ENCODE data around the gene MIF4GD. TPM values are rescaled to one million over a fixed set of nuclear protein-coding genes. Genes with fewer than 3 reads are reported as not detected.
"Not testable (repeated sequence)": the region's sequence is repeated elsewhere in the genome, so short reads cannot be mapped to it uniquely, and the experiment has no call there.

The MIF4GD gene
- polyA plus RNA-seq, 5 donors, result 14.7 to 17.2 (median 15.5) TPM

DNA sequence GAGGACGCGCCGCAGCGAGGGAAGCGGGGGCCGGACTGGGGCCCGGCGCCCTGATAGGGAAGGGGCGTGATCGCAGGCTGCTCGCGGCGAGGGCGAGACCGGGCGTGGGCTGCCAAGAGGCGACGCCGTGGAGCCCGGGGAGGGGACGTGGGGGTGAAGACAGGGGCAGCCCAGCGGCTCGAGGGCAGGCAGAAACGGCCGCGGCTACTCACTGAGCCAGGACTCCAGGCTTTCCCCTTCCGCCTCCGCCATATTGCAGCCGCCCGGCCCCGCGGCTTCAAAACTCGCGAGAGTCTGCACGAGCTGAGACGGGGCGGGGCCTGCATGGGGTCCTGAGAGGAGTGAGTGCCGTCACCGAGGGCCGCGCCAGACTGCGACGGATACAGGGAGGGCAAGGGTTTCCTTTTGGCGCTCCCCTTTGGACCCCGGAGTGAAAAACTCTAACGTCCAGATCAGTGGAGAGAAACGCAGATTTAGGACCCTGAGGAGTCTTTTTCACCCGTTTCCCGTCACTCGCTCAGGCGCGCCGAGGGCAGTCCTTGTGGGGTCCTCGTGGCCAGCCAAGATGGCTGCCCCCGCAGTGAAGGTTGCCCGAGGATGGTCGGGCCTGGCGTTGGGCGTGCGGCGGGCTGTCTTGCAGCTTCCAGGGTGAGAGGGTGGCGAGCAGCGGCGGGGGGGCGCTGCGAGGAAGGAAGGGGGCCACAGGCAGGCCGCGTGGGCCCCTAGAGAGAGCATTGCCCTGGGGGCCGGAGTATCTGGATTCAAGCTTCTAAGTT, 9.5 kb downstream of the MIF4GD start, which contains the start of the genes GGA3 and MRPS7:
Gene GGA3 (minus strand): TSS at position 271 of the 776 bp plus-strand sequence. CDS start 19 bp downstream, at position 252.
Gene MRPS7 (plus strand): TSS at position 544 of the 776 bp plus-strand sequence. CDS start 22 bp downstream, at position 566.
- peak; percentile 96 for DNase-seq

DNA sequence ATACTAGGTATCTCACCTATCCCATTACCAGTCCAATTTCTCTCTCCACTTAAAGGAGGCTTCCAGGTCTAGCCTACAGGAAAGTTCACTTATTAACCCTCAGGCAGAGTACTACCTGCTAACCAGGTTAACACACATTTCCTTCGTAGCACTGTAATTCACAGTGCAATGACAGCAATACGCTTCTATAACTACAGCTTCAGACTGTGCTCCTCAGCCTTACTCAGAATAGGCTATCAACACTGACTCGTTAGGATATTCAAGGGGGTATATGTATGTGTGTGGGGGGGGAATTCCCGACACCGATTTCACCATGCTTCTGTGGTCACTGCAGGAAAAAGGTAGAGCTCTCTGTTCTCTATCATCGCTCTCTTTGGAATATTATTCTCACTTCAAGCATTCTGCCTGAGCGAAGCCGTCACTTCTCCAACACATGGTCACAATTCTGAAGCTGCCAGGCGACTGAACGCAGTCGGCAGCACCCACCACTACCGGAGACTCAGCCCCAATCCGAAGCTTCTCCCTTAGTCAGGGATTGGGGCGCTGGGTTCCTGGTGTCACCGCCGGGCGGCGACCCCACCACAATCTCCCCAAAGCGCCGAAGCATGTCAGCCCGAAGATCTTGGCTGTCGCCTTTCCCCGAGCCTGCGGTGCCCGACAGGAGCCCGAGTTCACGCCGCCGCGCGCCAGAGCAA, 10.2 kb downstream of the MIF4GD start:
- DNase-seq, result no peak

DNA sequence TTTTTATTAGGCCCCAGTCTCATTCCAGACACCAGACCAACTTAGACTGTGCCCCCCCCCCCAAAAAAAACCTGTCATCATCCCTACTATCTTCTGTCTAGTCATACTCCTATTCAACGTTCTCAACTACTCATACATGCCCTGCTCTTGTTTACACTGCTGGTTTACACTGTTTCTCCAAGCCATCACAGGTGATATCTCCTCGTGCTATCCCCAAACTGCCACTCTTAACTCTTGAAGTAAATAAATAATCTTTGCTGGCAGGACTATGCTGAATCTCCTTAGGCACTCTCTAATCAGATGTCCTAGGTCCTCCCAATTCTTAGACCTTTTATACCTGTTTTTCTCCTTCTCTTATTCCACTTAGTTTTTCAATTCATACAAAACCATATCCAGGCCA, 13.8 kb downstream of the MIF4GD start:
- DNase-seq, result not testable (repeated sequence)

DNA sequence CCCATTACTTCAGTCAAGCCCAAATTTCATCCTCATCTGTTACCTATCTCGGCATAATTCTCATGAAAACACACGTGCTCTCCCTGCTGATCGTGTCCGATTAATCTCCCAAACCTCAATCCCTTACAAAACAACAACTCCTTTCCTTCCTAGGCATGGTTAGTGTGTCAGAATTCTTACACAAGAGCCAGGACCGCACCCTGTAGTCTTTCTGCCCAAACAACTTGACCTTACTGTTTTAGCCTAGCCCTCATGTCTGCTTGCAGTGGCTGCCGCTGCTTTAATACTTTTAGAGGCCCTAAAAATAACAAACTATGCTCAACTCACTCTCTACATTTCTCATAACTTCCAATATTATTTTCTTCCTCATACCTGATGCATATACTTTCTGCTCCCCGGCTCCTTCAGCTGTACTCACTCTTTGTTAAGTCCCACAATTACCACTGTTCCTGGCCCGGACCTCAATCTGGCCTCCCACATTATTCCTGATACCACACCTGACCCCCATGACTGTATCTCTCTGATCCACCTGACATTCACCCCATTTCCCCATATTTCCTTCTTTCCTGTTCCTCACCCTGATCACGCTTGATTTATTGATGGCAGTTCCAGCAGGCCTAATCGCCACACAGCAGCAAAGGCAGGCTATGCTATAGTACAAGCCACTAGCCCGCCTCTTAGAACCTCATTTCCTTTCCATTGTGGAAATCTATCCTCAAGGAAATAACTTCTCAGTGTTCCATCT, 14.9 kb downstream of the MIF4GD start:
- not testable (repeated sequence) for DNase-seq

DNA sequence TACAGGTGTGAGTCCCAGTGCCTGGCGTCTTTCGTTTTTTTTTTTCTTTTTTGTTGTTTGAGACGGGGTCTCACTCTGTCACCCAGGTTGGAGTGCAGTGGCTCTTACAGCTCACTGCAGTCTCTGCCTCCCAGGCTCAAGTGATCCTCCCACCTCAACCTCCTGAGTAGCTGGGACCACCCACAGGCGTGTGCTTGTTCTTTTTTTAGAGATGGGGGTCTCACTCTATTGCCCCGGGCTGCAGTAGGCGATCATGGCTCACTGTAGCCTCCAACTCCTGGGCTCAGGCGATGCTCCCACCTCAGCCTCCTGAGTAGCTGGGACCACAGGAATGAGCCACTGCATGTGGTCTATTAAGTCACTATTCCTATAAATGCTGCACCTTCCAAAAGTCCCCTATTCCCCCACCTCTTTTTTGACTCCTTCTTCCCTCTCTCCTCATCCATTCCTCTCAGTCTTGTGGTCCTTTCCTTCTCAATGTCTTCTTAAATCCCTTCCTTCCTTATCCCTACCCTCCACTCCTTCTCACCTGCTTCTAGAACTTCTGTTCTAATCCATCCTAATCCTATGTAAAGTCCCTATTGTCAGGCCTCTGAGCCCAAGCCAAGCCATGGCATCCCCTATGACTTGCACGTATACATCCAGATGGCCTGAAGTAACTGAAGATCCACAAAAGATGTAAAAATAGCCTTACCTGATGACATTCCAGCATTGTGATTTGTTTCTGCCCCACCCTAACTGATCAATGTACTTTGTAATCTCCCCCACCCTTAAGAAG, 18.8 kb downstream of the MIF4GD start:
- DNase-seq, result no peak

DNA sequence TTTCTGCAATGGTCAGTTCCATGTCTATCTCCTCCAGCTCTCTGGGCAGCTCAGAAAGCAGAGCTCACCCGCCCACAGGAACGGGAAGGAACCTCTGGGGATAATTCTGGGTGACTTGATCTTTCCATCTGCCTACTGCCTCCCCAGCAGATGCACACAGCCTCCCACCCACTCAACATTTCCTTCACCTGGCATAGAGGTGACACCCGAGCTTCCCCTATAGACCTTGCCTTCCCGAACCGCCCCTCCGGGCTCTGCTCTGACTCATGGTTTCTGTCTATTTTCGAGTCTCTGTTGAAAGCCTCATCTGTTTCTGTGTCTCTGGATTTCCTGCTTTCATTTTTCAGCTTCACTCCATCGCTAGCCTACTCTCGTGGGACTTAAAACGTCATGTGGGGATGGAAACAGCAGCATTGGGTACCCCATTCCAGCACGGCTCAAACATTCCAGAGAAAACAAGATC, 21.0 kb downstream of the MIF4GD start:
- no peak for DNase-seq

DNA sequence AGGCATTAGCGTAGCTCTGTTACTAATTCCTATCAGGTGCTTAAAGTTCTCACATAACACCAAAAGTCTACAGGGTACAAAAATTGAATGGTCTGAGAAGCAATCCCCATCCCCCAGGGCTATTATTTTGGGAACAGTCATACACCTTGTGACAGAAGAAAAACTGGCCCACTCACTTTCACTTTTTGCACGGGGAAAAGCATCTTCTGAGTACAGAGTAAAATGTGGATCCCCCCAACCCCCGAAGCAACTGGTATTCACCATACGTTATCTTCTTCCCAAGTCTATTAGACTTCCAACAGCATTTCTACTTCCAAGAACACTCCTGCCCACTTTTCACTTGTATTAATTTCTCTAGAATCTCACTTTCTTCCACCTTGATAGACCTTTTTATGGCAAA, 21.5 kb downstream of the MIF4GD start:
- DNase-seq, result no peak

DNA sequence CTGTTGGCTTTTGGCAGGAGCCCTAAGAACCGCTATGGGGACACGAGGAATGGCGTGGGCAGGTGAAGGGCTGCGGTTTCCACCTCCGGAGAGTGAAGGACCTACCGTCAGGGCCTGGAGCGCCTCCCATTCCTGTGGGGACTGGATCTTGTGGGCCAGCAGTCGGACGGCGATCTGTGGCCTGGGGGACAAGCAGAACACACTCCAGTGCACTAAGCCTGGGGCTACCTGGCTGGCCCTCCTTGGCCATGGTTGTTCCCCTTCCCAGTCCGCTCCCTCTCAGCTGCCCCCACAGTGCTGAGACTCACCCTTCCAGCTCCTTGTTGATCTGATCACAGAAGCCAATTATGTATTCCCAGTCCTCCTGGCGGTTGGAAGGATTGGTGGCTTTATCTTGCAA, 24.6 kb downstream of the MIF4GD start:
- DNase-seq, result no peak

DNA sequence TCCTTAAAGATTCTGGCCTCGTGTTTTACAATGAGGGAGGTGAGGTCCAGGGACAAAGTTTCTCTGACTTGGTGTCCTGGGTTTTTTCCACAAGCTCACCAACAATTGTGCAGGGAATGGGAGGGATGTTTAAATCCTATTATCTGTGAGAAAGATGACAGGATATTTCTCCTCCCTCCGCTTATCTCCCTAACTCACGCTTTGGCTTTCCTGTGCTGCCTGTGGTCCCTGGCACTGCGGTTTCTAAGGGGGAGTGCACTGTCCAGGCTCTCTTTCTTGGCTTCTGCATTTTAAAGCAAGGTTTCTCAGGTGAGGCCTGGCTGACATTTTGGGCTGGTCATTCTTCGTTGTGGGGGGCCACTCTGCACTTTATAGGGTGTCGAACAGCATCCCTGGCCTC, 26.0 kb downstream of the MIF4GD start:
- no peak for DNase-seq

DNA sequence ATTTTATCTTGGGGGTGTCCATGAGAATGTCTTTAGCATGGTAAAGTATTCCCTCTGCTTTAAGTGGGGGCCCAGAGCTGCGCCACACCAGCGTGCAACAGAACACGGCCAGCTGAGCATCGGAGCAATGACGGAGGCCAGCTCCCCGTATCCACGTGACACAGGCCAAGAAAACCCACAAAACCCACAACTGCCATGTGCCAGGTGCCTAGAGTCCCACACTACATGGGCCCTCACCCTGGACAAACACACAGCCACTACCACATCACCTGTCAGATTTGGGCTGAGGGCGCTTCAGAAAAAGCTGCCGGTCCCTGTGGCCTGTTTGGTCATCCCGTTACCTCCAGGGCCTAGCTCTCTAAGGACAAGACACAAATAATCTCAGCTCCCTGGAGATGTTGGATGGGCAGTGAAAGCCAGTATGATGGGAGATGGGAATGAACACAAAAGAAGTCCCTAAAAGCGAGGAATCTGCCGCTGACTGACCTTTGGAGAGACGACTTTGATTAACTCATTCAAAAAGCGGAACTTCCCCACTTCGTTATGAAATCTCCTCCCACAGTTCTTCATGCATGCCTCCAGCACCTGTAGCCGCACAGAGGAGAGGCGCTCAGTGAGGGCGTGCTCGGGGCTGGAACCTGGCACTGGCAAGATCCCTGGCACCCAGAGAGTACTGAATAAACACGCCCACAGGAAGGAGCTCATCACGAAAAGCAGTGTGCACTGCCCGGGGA, 26.7 kb downstream of the MIF4GD start:
- no peak for DNase-seq

DNA sequence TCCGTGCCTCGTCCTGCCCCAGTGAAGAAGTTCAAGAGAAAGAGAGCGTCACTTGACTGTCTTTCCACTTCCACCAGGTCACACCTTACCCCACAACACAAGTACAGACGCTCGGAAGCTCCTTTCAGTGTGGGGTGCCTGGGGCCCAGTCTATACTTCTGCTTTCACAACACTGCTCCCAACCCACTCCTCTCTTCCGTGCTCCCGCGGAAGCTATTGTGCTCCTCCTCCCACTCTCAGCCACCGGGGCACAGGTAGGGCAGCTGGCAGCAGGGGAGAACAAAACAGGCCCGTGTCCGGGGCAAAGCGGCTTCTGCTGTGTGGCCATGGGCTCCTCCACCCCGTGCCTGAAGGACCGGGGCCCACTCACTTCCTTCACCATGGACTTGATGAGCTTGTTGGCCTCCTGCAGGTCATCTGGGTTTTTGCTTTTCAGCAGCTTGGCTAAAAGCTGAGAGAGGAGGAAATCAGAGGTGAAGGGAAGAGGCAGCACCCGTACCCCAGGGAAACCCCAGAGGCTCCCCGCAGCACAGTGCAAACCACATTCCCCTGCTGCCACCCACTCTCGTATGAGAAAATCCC, 28.5 kb downstream of the MIF4GD start:
- DNase-seq, result no peak

DNA sequence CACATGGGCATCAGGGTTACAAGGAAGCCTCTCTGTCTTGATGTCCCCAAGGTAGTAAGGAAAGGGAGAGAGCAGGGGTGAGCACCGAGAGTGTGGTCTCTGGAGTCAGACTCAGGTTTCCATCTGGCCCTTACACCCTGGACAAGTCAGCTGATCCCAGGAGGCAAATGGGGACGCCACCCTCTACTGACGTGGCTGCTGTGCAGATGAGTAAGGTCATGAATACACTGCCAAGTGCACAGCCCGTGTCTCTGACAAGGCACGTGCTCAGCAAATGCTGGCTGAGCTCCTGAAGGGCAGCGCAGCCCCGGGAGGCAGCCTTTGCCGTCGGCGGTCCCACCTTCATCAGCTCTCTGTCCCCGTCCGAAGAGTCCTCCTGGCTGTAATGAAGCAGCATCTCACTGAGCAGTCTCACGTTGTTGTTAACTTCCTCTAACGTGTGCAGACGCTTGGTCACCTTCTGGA, 29.0 kb downstream of the MIF4GD start:
- no peak for DNase-seq

DNA sequence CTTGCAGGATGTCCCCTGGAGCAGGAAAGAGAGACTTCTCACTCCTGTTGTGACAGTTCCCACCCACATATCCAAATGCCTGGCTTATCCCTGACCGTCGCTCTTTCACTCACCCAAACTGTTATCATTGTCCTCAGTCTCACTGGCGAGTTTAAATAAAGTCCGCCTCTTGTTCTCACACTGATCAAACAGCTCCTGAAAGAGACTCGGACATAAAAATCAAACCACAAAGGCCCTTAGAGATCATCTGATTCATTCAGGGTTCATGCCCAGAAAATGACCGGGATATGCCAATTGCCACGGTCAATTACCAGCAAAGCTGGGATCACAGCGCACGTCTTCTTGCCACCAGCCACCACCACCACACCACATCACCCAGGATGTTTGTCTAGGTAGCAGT, 29.5 kb downstream of the MIF4GD start:
- no peak for DNase-seq

DNA sequence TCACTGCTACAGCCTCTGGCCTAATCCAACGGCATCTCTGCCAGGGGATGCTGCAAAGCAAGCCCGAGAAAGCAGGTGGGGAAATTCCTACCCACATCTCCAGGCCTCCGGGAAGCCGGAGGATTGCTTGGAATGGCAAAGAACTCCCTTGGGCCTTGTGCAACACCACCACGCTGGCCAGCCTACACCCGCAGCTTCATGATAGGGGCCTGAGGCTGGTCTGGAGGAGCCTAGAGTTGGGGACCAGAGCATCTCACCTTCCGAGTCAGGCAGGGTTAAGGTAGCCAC, 29.9 kb downstream of the MIF4GD start:
- no peak for DNase-seq

DNA sequence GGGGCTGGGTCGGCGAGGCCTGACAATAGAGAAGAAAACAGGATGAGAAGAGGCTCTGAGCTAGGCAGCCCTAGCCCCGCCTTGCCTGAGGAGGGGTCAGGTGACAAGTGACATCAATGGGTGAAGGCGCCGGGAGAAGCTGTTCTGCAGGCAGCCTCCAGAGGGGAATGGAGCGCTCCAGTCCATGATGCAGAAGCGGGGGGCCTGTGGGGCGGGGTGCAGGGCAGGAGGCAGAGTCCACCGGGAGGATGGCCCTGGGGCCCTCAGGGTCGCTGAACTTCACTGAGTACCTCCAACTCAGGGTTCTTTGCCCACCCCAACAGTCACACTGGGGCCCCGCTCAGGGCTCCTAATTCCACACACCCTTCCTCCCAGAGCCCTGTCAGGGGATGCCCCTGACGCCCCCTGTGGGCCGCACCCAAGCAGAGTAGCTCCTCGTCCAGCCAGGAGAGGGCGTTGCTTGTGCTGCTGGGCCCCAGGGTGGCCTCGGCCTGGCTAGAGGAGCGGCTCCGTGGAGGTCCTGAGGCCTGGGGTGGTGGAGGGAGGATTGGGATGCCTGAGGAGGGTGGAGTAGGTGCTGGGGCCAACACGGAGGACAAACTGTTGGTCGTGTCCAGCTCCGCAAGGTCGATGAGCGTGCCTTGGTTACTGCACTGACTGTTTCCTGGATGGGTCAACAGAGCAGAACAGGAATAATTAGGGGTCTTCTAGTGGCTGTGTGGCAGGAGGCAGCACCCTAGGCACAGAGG, 30.5 kb downstream of the MIF4GD start:
- no peak for DNase-seq

DNA sequence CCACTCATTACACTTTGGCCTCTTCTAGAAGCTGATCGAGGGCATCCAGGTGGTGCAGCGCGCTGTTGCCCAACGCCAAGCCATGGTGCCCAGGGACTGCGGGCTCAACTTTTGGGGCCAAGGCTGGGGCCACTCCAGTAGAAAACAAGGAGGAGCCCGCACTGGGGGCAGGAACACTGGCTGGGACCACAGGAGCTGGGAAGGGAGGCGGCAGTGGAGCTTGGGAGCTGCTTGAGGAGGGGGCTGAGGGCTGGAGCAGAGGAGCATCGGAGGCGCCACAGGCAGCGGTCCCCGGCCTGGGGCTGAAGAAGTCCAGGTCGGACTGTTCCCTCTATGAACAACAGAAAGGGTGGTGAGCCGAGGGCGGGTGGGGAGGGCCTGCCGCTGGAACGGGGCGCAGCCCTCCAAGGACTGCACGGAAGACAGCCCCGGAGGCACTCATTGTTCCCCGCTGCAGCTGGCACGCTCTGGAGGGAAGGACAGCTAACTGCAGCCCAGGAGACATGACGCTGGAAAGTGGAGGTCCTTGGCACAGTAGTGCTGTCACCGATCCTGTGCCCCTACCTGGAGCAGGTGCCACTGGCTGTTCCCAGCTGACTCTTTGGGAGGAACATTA, 31.1 kb downstream of the MIF4GD start:
- DNase-seq, result no peak

DNA sequence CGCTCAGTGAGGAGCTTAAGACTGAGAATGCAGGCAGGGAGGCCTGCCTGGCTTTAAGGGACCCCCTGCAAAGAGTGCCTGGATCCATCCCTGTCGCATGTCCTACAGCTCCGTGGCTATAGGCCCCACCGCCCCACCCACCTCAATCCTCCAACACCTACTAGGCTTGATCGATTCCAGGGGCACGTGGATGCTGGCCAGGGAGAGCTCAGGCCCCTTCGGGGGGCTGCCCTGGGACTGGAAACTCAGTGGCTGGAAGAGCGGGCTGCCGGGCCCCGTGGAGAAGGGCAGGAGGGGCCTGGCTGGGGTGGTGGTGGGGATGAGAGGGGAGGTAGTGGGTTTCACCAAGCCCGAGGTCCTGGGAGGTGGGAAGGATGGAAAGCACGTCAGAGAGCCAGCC, 31.8 kb downstream of the MIF4GD start:
- DNase-seq, result no peak

DNA sequence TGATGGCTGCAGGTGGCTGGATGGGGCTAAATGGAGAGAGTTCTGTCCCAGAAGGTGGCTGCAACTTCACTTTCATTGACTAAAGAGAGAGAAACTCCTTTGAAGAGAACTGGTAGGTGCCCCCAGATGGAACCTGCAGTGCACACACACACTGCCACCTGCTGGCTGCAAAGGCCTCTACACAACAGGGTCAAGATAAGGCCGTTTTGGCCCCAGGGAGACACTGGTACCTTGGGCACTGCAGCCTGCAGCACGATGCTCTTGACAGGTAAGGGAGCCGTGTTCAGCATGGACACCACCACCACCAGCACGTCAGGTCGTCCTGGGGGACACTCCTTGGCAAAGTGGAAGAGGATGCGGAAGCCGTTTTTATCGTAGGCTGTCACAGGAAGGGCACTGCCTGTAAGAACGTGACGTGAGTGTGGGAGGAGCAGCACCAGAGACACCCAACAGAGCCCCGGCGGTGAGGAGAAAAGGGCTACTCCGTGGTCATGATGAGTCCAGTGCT, 32.3 kb downstream of the MIF4GD start:
- peak; percentile 21 to 37 for DNase-seq

DNA sequence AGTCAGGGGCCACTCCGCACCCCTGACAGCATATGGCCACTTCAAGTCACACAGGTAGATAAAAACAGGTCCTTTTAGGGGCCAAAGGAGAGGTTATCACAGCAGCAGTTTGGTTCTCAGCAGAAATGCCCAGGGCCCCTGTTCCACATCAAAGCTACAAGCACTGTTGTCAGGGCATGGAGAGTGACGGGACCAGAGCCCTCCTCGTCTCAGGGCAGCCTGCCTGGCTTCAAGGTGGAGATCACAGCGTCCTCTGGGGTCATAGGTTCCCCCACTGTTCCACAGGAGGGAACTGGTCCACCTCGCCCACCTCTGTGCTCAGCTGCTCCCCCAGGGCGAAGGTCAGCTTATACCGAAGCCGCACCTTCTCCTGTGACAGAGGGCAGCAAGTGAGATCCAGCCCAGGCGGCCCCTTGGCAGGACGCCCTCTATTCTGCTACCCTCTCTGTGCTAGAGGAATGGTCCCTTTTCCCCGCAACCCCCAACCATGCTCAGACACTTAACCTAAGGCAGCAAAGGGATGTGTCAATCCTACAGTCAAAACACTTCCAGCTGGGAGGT, 32.9 kb downstream of the MIF4GD start:
- no peak for DNase-seq

Data from right lung (tissue), 5 donors.